IMR-90 (cell line): ENCODE results near the gene USP10. TPM values are rescaled to one million over a fixed set of nuclear protein-coding genes. Genes with fewer than 3 reads are reported as not detected.

Source experiments
- ATAC-seq: fragments of 200-7000 bp; cut with Tn5 transposase; 2 replicates; pipeline ENCODE4 v1.9.1; 2020; ENCODE audit warnings: low read depth, mild to moderate bottlenecking, moderate library complexity
- BruUV-seq: library from RNA; stranded (reverse); fragments of 400-500 nt; replicated peaks from 2 replicates; lab custom pipeline; 2021; lab: Mats Ljungman, UMichigan
- CTCF ChIA-PET: fragments of 300-600 bp; formaldehyde crosslinking; extraction: SDS; loops from one replicate; lab custom pipeline; 2021; ENCODE audit warnings: antibody characterized with exemption; lab: Yijun Ruan, JAX
- POLR2A ChIA-PET: fragments of 300-600 bp; sonication (Branson Sonifier 250); formaldehyde crosslinking; loops from one replicate; lab custom pipeline; 2022; ENCODE audit warnings: antibody characterized with exemption; ENCODE audit not compliant: unreplicated experiment; lab: Charles Lee
- DNase-seq: peaks from one replicate; pipeline ENCODE4 v3.0.0; 2013
- H2AFZ ChIP-seq: replicated peaks from 2 replicates; pipeline ENCODE3; 2013; ENCODE audit warnings: low read length, mild to moderate bottlenecking; ENCODE audit not compliant: poor library complexity
- H2AK5ac ChIP-seq: 2 replicates; pipeline ENCODE4 v1.6.1; 2013; ENCODE audit warnings: low read depth, low read length, inconsistent platforms
- H2AK9ac ChIP-seq: replicated peaks from 2 replicates; pipeline ENCODE3; 2013; ENCODE audit warnings: mild to moderate bottlenecking, low read depth, low read length, moderate library complexity; ENCODE audit not compliant: poor library complexity
- H2BK120ac ChIP-seq: 2 replicates; pipeline ENCODE4 v1.6.1; 2013; ENCODE audit warnings: low read depth, low read length, inconsistent platforms
- H2BK15ac ChIP-seq: 3 replicates; pipeline ENCODE4 v1.6.1; 2013; ENCODE audit warnings: low read depth, low read length, inconsistent platforms
- H2BK20ac ChIP-seq: 2 replicates; pipeline ENCODE4 v1.6.1; 2013; ENCODE audit warnings: low read depth, mild to moderate bottlenecking, inconsistent platforms, low read length, moderate library complexity
- H2BK5ac ChIP-seq: 2 replicates; pipeline ENCODE4 v1.6.1; 2013; ENCODE audit warnings: mild to moderate bottlenecking, low read depth, low read length, inconsistent platforms; ENCODE audit not compliant: poor library complexity, severe bottlenecking
- H3K14ac ChIP-seq: replicated peaks from 2 replicates; pipeline ENCODE4 v1.6.1; 2013; ENCODE audit warnings: low read depth, low read length, inconsistent platforms
- H3K18ac ChIP-seq: 2 replicates; pipeline ENCODE4 v1.6.1; 2013; ENCODE audit warnings: low read depth, low read length, control low read depth
- H3K23ac ChIP-seq: 2 replicates; pipeline ENCODE4 v1.6.1; 2013; ENCODE audit warnings: low read depth, low read length, inconsistent platforms
- H3K27ac ChIP-seq: 2 replicates; pipeline ENCODE4 v1.5.1; 2013; ENCODE audit warnings: mild to moderate bottlenecking, control low read depth, low read length; ENCODE audit not compliant: insufficient read depth
- H3K27me3 ChIP-seq: 2 replicates; pipeline ENCODE4 v1.6.1; 2013; ENCODE audit warnings: low read length; ENCODE audit not compliant: control insufficient read depth, insufficient read depth
- H3K36me3 ChIP-seq: 2 replicates; pipeline ENCODE4 v1.6.1; 2013; ENCODE audit warnings: low read length, mixed read lengths; ENCODE audit not compliant: control insufficient read depth, insufficient read depth
- H3K4ac ChIP-seq: 2 replicates; pipeline ENCODE4 v1.6.1; 2013; ENCODE audit warnings: low read depth, low read length, inconsistent platforms
- H3K4me1 ChIP-seq: 2 replicates; pipeline ENCODE4 v1.6.1; 2013; ENCODE audit warnings: low read length, mixed read lengths; ENCODE audit not compliant: control insufficient read depth, insufficient read depth
- H3K4me2 ChIP-seq: 2 replicates; pipeline ENCODE4 v1.6.1; 2013; ENCODE audit warnings: low read depth, mild to moderate bottlenecking, control low read depth, low read length, moderate library complexity
- H3K4me3 ChIP-seq: 2 replicates; pipeline ENCODE4 v1.5.1; 2013; ENCODE audit warnings: low read depth, mild to moderate bottlenecking, control low read depth, low read length, moderate library complexity; ENCODE audit not compliant: insufficient read depth
- H3K56ac ChIP-seq: 2 replicates; pipeline ENCODE4 v1.6.1; 2013; ENCODE audit warnings: low read length, inconsistent platforms; ENCODE audit not compliant: insufficient read depth; ENCODE audit errors: extremely low read depth
- H3K79me1 ChIP-seq, 2 experiments: 2 replicates each; pipeline ENCODE4 v1.6.1; 2013; ENCODE audit warnings: low read length in 2 of 2, inconsistent platforms in 1 of 2, low read depth in 1 of 2
- H3K9ac ChIP-seq: 2 replicates; pipeline ENCODE4 v1.6.1; 2013; ENCODE audit warnings: low read depth, low read length, control low read depth
- H3K9me1 ChIP-seq: 2 replicates; pipeline ENCODE4 v1.6.1; 2013; ENCODE audit warnings: low read length, inconsistent platforms; ENCODE audit not compliant: insufficient read depth
- H3K9me3 ChIP-seq: 2 replicates; pipeline ENCODE4 v1.6.1; 2013; ENCODE audit warnings: low read length; ENCODE audit not compliant: control insufficient read depth, insufficient read depth
- H4K20me1 ChIP-seq: 2 replicates; pipeline ENCODE4 v1.6.1; 2013; ENCODE audit warnings: low read length, inconsistent platforms; ENCODE audit not compliant: insufficient read depth
- H4K5ac ChIP-seq: 2 replicates; pipeline ENCODE4 v1.6.1; 2013; ENCODE audit warnings: mild to moderate bottlenecking, low read depth, low read length, control low read depth
- H4K8ac ChIP-seq, 2 experiments: 2 replicates each; pipeline ENCODE4 v1.6.1; 2013; ENCODE audit warnings: low read depth in 2 of 2, low read length in 2 of 2, control low read depth in 1 of 2, inconsistent platforms in 1 of 2
- H4K91ac ChIP-seq: 2 replicates; pipeline ENCODE4 v1.6.1; 2013; ENCODE audit warnings: low read depth, low read length, inconsistent platforms; ENCODE audit not compliant: insufficient read depth
- BHLHE40 ChIP-seq: fragments of 150-350 bp; IDR thresholded peaks from 2 replicates; pipeline ENCODE4 v1.6.1; 2016; ENCODE audit warnings: mild to moderate bottlenecking, low read depth, low read length
- CEBPB ChIP-seq: IDR thresholded peaks from 2 replicates; pipeline ENCODE4 v1.6.1; 2012; ENCODE audit warnings: low read depth, low read length, improper control_type of control experiment
- CHD1 ChIP-seq: IDR thresholded peaks from 2 replicates; pipeline ENCODE4 v1.6.1; 2012; ENCODE audit warnings: low read depth, low read length, improper control_type of control experiment
- CTCF ChIP-seq: conservative IDR thresholded peaks from 2 replicates; pipeline ENCODE4 v1.5.1; 2012; ENCODE audit warnings: mild to moderate bottlenecking, low read depth, low read length, improper control_type of control experiment
- ELK1 ChIP-seq: fragments of 150-350 bp; IDR thresholded peaks from 2 replicates; pipeline ENCODE4 v1.6.1; 2016; ENCODE audit warnings: low read depth, mild to moderate bottlenecking, low read length, moderate library complexity, borderline replicate concordance
- MAFK ChIP-seq: IDR thresholded peaks from 2 replicates; pipeline ENCODE4 v1.6.1; 2012; ENCODE audit warnings: low read depth, low read length, improper control_type of control experiment
- MAZ ChIP-seq: IDR thresholded peaks from 2 replicates; pipeline ENCODE4 v1.6.1; 2012; ENCODE audit warnings: low read depth, mild to moderate bottlenecking, low read length, improper control_type of control experiment, moderate library complexity, borderline replicate concordance
- MXI1 ChIP-seq: IDR thresholded peaks from 2 replicates; pipeline ENCODE4 v1.6.1; 2012; ENCODE audit warnings: low read depth, mild to moderate bottlenecking, low read length, moderate library complexity, borderline replicate concordance
- NFE2L2 ChIP-seq: fragments of 150-350 bp; IDR thresholded peaks from 2 replicates; pipeline ENCODE4 v1.6.1; 2016; ENCODE audit warnings: low read depth, mild to moderate bottlenecking, low read length
- POLR2A ChIP-seq: IDR thresholded peaks from 2 replicates; pipeline ENCODE4 v1.6.1; 2012; ENCODE audit warnings: mild to moderate bottlenecking, low read depth, low read length
- RAD21 ChIP-seq: IDR thresholded peaks from 2 replicates; pipeline ENCODE4 v1.6.1; 2012; ENCODE audit warnings: low read length, improper control_type of control experiment
- RCOR1 ChIP-seq: IDR thresholded peaks from 2 replicates; pipeline ENCODE4 v1.6.1; 2012; ENCODE audit warnings: mild to moderate bottlenecking, low read length, improper control_type of control experiment; ENCODE audit not compliant: insufficient replicate concordance
- RFX5 ChIP-seq: IDR thresholded peaks from 2 replicates; pipeline ENCODE4 v1.8.0; 2012; ENCODE audit warnings: low read depth, mild to moderate bottlenecking, low read length, moderate library complexity
- SMC3 ChIP-seq: fragments of 150-350 bp; IDR thresholded peaks from 2 replicates; pipeline ENCODE4 v1.6.1; 2016; ENCODE audit warnings: low read depth, mild to moderate bottlenecking, antibody characterized with exemption, low read length, moderate library complexity
- USF2 ChIP-seq: fragments of 150-350 bp; IDR thresholded peaks from 2 replicates; pipeline ENCODE4 v1.6.1; 2017; ENCODE audit warnings: mild to moderate bottlenecking, antibody characterized with exemption, low read length, low read depth
- WGBS, 2 experiments: methylation state at CpG; one replicate each; pipeline versions ENCODE4 v1.1.5 to v1.1.7; 2013; ENCODE audit warnings: missing lambda C conversion rate in 2 of 2; ENCODE audit not compliant: insufficient read length in 1 of 2; ENCODE audit errors: extremely low coverage in 2 of 2; 5-methylcytosine and 5-hydroxymethylcytosine counted together
- dilution Hi-C: fragments of 300-500 bp; cut with HindIII; formaldehyde crosslinking; loops from one replicate; pipeline ENCODE4 v1.14.3; 2018; ENCODE audit warnings: low sequenced_read_pairs; ENCODE audit not compliant: unreplicated experiment
- in situ Hi-C: fragments of 300-500 bp; cut with MboI; formaldehyde crosslinking; loops from 3 replicates; pipeline ENCODE4 v1.14.3; 2019; ENCODE audit warnings: low sequenced_read_pairs, inconsistent platforms, mixed read lengths
- intact Hi-C: fragments of 100-400 bp; cut with micrococcal nuclease; formaldehyde crosslinking; loops from 2 replicates; pipeline ENCODE4 v1.10.0; 2022
- polyA plus RNA-seq, 3 experiments: library from polyadenylated mRNA; depleted of rRNA; stranded (reverse); fragments of >200 nt; gene quantifications; 2 replicates each; pipeline ENCODE4 v1.2.3, GENCODE V29; 2012; ENCODE audit warnings: low replicate concordance in 1 of 3
- total RNA-seq: library from RNA; depleted of rRNA; stranded (reverse); fragments of >200 nt; gene quantifications from 2 replicates; pipeline ENCODE4 v1.2.3, GENCODE V29; 2012

Gene USP10
- total and polyA plus RNA-seq, 2 of the 4 experiments (the other 2 are of a cell fraction): 54.3 to 79.0 TPM

GRCh38 chr16:84816023-84816422 is 116.2 kb downstream of the USP10 start:
- Histone ChIP-seq H3K56ac (no peak overlapping the region), H2AK9ac (no peak overlapping the region), H4K91ac (no peak overlapping the region), H3K4ac (no peak overlapping the region), H3K9me1 (peaks cover 15% of the 10 kb centered on the region), H3K36me3 (no peaks in the 10 kb centered on the region), H3K9ac (no peak overlapping the region), H3K14ac (no peak overlapping the region), H2AK5ac (no peak overlapping the region), H3K27ac (no peak overlapping the region), H3K18ac (no peak overlapping the region), H3K23ac (no peak overlapping the region), H3K79me1 (peaks cover 6 to 12% of the 10 kb centered on the region in 2 experiments; a peak in 3 of 4 replicates), H4K5ac (no peak overlapping the region), H4K20me1 (peaks cover 12% of the 10 kb centered on the region), H2BK15ac (no peak overlapping the region), H3K4me3 (no peak overlapping the region), H3K4me1 (peaks cover 20% of the 10 kb centered on the region), H2BK120ac (no peak overlapping the region), H3K9me3 (0 out of 2 replicates have a peak, but pooled peaks cover 4% of the 10 kb centered on the region), H2BK20ac (no peak overlapping the region), H2AFZ (no peak overlapping the region), H4K8ac (no peak overlapping the region), H2BK5ac (no peak overlapping the region), H3K4me2 (no peak overlapping the region), H3K27me3 (no peaks in the 10 kb centered on the region)
- no peak for ATAC-seq
- 96% methylated on average over 4 of the region's 7 CpGs; no CpG with 5 or more reads in 1 of the 2 experiments for WGBS, 2 experiments
- intact Hi-C loops (no loop called here), in situ Hi-C loops (no loop called here), dilution Hi-C loops (no loop called here)
- no peak for TF ChIP-seq MXI1
- no peak for TF ChIP-seq USF2
- TF ChIP-seq BHLHE40: no peak
- TF ChIP-seq RAD21: no peak
- TF ChIP-seq CHD1: no peak
- TF ChIP-seq ELK1: no peak
- TF ChIP-seq MAZ: no peak
- TF ChIP-seq NFE2L2: no peak
- TF ChIP-seq SMC3: no peak
- no peak for TF ChIP-seq MAFK
- TF ChIP-seq CEBPB: no peak
- TF ChIP-seq CTCF: no peak
- no peak for TF ChIP-seq RFX5
- TF ChIP-seq RCOR1: no peak
- no peak for TF ChIP-seq POLR2A
- DNase-seq: no peak
- ChIA-PET CTCF (interaction anchor here (0.5 kb wide), 1 partner anchor 60 kb away, joined by 3 read pairs; no protein-coding TSS in a partner anchor), POLR2A (no interaction called here)
- BruUV-seq: no TSS peak
